K562 (cell line): Measurements from ENCODE around the gene RASGEF1C. TPM values are rescaled to one million over a fixed set of nuclear protein-coding genes. Genes with fewer than 3 reads are reported as not detected.

Experiments used
- ATAC-seq: fragments of 200-7000 bp; cut with Tn5 transposase; 3 replicates; pipeline ENCODE4 v1.9.1; 2020; ENCODE audit warnings: moderate library complexity
- BruUV-seq: library from RNA; stranded (reverse); fragments of 400-500 nt; replicated peaks from 2 replicates; lab custom pipeline; 2021; lab: Mats Ljungman, UMichigan
- CTCF ChIA-PET: fragments of 300-600 bp; formaldehyde crosslinking; extraction: SDS; loops from one replicate; lab custom pipeline; 2021; ENCODE audit warnings: low intra/inter-chr PET ratio; lab: Yijun Ruan, JAX
- POLR2A ChIA-PET: fragments of 300-600, 350-650 bp; sonication (Branson Sonifier 250); formaldehyde crosslinking; extraction: SDS; loops from one replicate; lab custom pipeline; 2021; ENCODE audit warnings: antibody characterized with exemption, inconsistent platforms; lab: Yijun Ruan, JAX
- DNase-seq, 4 experiments: peaks; one replicate each; pipeline versions ENCODE4 v3.0.0 to v3.0.0-alpha.2; 2011 to 2018; ENCODE audit warnings: low spot score in 3 of 4, mixed read lengths in 3 of 4; ENCODE audit errors: extremely low read depth in 1 of 4
- FAIRE-seq: peaks from 2 replicates; lab custom pipeline; 2011; peaks lifted over from hg19 to GRCh38; lab: Jason Lieb, UNC
- H2AFZ ChIP-seq: 2 replicates; pipeline ENCODE4 v1.6.0; 2011; ENCODE audit warnings: low read depth, low read length, control low read depth, inconsistent platforms
- H3K27ac ChIP-seq: fragments of 200-600 bp; 3 replicates; pipeline ENCODE4 v1.8.0; 2011; ENCODE audit warnings: low read depth, mild to moderate bottlenecking, control low read depth, inconsistent platforms, low read length, moderate library complexity, mixed read lengths; ENCODE audit errors: extremely low read depth
- H3K27me3 ChIP-seq, 2 experiments: fragments of 300-600 bp in 1 of 2; 2 replicates in 1 of 2; 3 replicates in 1 of 2; pipeline versions ENCODE4 v1.6.0 to v1.8.0; 2011; ENCODE audit warnings: inconsistent platforms in 2 of 2, low read length in 2 of 2, mild to moderate bottlenecking in 1 of 2, mixed read lengths in 1 of 2, moderate library complexity in 1 of 2; ENCODE audit not compliant: control insufficient read depth in 2 of 2, insufficient read depth in 2 of 2
- H3K36me3 ChIP-seq: fragments of 300-600 bp; 3 replicates; pipeline ENCODE4 v1.8.0; 2011; ENCODE audit warnings: mild to moderate bottlenecking, low read length, inconsistent platforms; ENCODE audit not compliant: control insufficient read depth, insufficient read depth
- H3K4me1 ChIP-seq, 2 experiments: fragments of 200-600 bp in 1 of 2; replicated peaks in 1 of 2; 2 replicates in 1 of 2; 3 replicates in 1 of 2; pipeline versions ENCODE4 v1.5.1 to v1.8.0; 2011; ENCODE audit warnings: inconsistent platforms in 2 of 2, low read length in 2 of 2, mild to moderate bottlenecking in 1 of 2, mixed read lengths in 1 of 2, moderate library complexity in 1 of 2; ENCODE audit not compliant: control insufficient read depth in 2 of 2, insufficient read depth in 2 of 2
- H3K4me2 ChIP-seq: 2 replicates; pipeline ENCODE4 v1.6.1; 2011; ENCODE audit warnings: low read length, control low read depth, inconsistent platforms, mixed read lengths; ENCODE audit not compliant: insufficient read depth
- H3K4me3 ChIP-seq: fragments of 200-600 bp; sonication (generic), shearing (Covaris generic); 2 replicates; pipeline ENCODE4 v1.5.1; 2016; ENCODE audit warnings: control low read depth, inconsistent platforms
- H3K79me2 ChIP-seq: fragments of 200-600 bp; 3 replicates; pipeline ENCODE4 v1.8.0; 2011; ENCODE audit warnings: low read length, inconsistent platforms; ENCODE audit not compliant: control insufficient read depth, insufficient read depth
- H3K9ac ChIP-seq, 2 experiments: 2 replicates each; pipeline versions ENCODE4 v1.6.0 to v1.6.1; 2011; ENCODE audit warnings: low read depth in 2 of 2, low read length in 2 of 2, control low read depth in 1 of 2, inconsistent platforms in 1 of 2, mild to moderate bottlenecking in 1 of 2, mixed read lengths in 1 of 2; ENCODE audit not compliant: insufficient read depth in 1 of 2
- H3K9me1 ChIP-seq: one replicate; pipeline ENCODE4 v1.6.0; 2011; ENCODE audit warnings: inconsistent platforms, mild to moderate bottlenecking, low read length, moderate library complexity; ENCODE audit not compliant: control insufficient read depth, insufficient read depth
- H3K9me3 ChIP-seq: replicated peaks from 2 replicates; pipeline ENCODE4 v1.5.1; 2011; ENCODE audit warnings: low read depth, low read length, inconsistent platforms; ENCODE audit not compliant: control insufficient read depth, insufficient read depth
- H4K20me1 ChIP-seq: replicated peaks from 2 replicates; pipeline ENCODE4 v1.6.1; 2011; ENCODE audit warnings: low read length, inconsistent platforms, mixed read lengths; ENCODE audit not compliant: control insufficient read depth, insufficient read depth
- C11orf30 ChIP-seq: fragments of 450-650 bp; IDR thresholded peaks from 2 replicates; pipeline ENCODE4 v1.6.1; 2016; ENCODE audit warnings: low read depth, mild to moderate bottlenecking
- CTCF ChIP-seq, 3 experiments: IDR thresholded peaks in 2 of 3; conservative IDR thresholded peaks in 1 of 3; 2 replicates each; pipeline ENCODE4 v1.5.1; 2011 to 2012; ENCODE audit warnings: low read length in 3 of 3, mild to moderate bottlenecking in 3 of 3, control low read depth in 2 of 3, improper control_type of control experiment in 1 of 3, inconsistent platforms in 1 of 3, low read depth in 1 of 3, mixed read lengths in 1 of 3, moderate library complexity in 1 of 3; ENCODE audit not compliant: insufficient read depth in 2 of 3
- KDM1A ChIP-seq, 2 experiments: fragments of 450-650 bp; IDR thresholded peaks; 2 replicates each; pipeline ENCODE4 v1.6.1; 2016; ENCODE audit warnings: mild to moderate bottlenecking in 2 of 2
- RBM34 ChIP-seq: fragments of 200-400 bp; formaldehyde crosslinking; IDR thresholded peaks from 2 replicates; pipeline ENCODE4 v1.6.1; 2018; ENCODE audit warnings: low read length, borderline replicate concordance; ENCODE audit not compliant: insufficient read depth
- RCOR1 ChIP-seq, 2 experiments: IDR thresholded peaks; 2 replicates each; pipeline ENCODE4 v1.6.1; 2012; ENCODE audit warnings: low read depth in 2 of 2, low read length in 2 of 2, borderline replicate concordance in 1 of 2, improper control_type of control experiment in 1 of 2
- USF1 ChIP-seq: sonication (generic); formaldehyde crosslinking; IDR thresholded peaks from 2 replicates; pipeline ENCODE4 v1.9.0; 2022; ENCODE audit warnings: mild to moderate bottlenecking, missing genetic modification reagents
- ZFP36 ChIP-seq: fragments of 150-350 bp; IDR thresholded peaks from 2 replicates; pipeline ENCODE4 v1.6.1; 2018; ENCODE audit warnings: low read length, low read depth; ENCODE audit not compliant: partially characterized antibody
- WGBS: fragments of 100-300 bp; shearing (Covaris generic); methylation state at CpG from one replicate; pipeline ENCODE4 v1.1.6; 2016; ENCODE audit warnings: low coverage, mixed read lengths; ENCODE audit not compliant: insufficient coverage; ENCODE audit errors: missing lambda C conversion rate; 5-methylcytosine and 5-hydroxymethylcytosine counted together
- in situ Hi-C: fragments of 300-500 bp; cut with MboI; formaldehyde crosslinking; loops from 4 replicates; pipeline ENCODE4 v1.15.0; 2018; ENCODE audit warnings: inconsistent platforms, mixed read lengths
- intact Hi-C: fragments of 100-400 bp; cut with micrococcal nuclease; formaldehyde crosslinking; loops from 2 replicates; pipeline ENCODE4 v1.14.2; 2022
- polyA plus RNA-seq, 8 experiments: library from polyadenylated mRNA; depleted of rRNA in 4 of 8; stranded (reverse) in 5 of 8; unstranded in 3 of 8; fragments of >200 nt; fragmentation: Nextera tagmentation in 2 of 8; fragmentation: Illumina TruSeq in 1 of 8; extraction: Ambion mirVana in 2 of 8; extraction: Trizol in 1 of 8; gene quantifications; 2 replicates each; pipeline versions ENCODE4 v1.2.1 to v1.2.3, GENCODE V29; 2011 to 2014; ENCODE audit warnings: inconsistent platforms in 1 of 8, missing spikeins in 1 of 8
- total RNA-seq, 7 experiments: library from RNA; depleted of rRNA in 6 of 7; stranded (reverse); fragments of >200 nt in 6 of 7; fragmentation: Illumina TruSeq in 2 of 7; extraction: Trizol in 2 of 7; gene quantifications; 2 replicates each; pipeline versions ENCODE4 v1.2.1 to v1.2.3, GENCODE V29; 2011 to 2021; ENCODE audit warnings: low replicate concordance in 1 of 7

Gene RASGEF1C
- total and polyA plus RNA-seq, 9 of the 15 experiments (the other 6 are each of a cell fraction or from before 2014, with no cell fraction given) = 0.04 to 1.1 (median 0.21) TPM; not detected in 4

- ATAC-seq (no peak), FAIRE-seq (no peak)
- H3K4me3 ChIP-seq = no peak overlapping the region
- in situ Hi-C loops = no loop called here
- H3K27me3 ChIP-seq = peaks cover 3 to 30% of the 10 kb centered on the region in 2 experiments; a peak in 3 of 5 replicates
- no peak overlapping the region for H3K4me2 ChIP-seq
- 40% methylated on average over 8 of the region's 14 CpGs for WGBS
- H3K4me1 ChIP-seq = peaks cover 0 to 42% of the 10 kb centered on the region in 2 experiments; a peak in 2 of 5 replicates
- no peak overlapping the region for H3K9ac ChIP-seq
- H2AFZ ChIP-seq = no peak overlapping the region
- BruUV-seq = no TSS peak
- H3K9me3 ChIP-seq = no peaks in the 10 kb centered on the region
- no peak overlapping the region for H3K27ac ChIP-seq
- no peaks in the 10 kb centered on the region for H4K20me1 ChIP-seq
- no peaks in the 10 kb centered on the region for H3K9me1 ChIP-seq
- intact Hi-C loops = no loop called here
- POLR2A ChIA-PET = interaction anchor here (1.5 kb wide), 1 partner anchor 9 kb away, joined by 9 read pairs; no protein-coding TSS in a partner anchor
- CTCF ChIA-PET = no interaction called here
- TF ChIP-seq RCOR1 (IDR thresholded peaks at IDR 0.05; ENCODE audit: borderline replicate concordance in 1 of 2, low read depth in 2 of 2, low read length in 2 of 2) = 0 out of 4 replicates have a peak, but pooled peaks of 1 of the 2 experiments have one; percentile 12
- TF ChIP-seq RBM34 = no peak
- TF ChIP-seq USF1 (CRISPR knock-in tag) = no peak
- TF ChIP-seq ZFP36 = peak; percentile 69
- TF ChIP-seq KDM1A (IDR thresholded peaks at IDR 0.05) = peak in 1 of 2 experiments; percentile 30; a peak in 1 of 4 replicates
- no peak for TF ChIP-seq CTCF (IDR thresholded peaks at IDR 0.05 in 2 of 3, conservative IDR thresholded peaks at IDR 0.05 in 1 of 3; ENCODE audit: insufficient read depth in 2 of 3, low read depth in 1 of 3, low read length in 3 of 3)
- no peak for TF ChIP-seq C11orf30
- TF ChIP-seq, all 486 proteins: peak for 3
- no peaks in the 10 kb centered on the region for H3K79me2 ChIP-seq
- H3K36me3 ChIP-seq = no peaks in the 10 kb centered on the region
- no peak for DNase-seq
These were observed 93.5 kb downstream of the RASGEF1C start for GRCh38 chr5:180115326-180116076.
